NT2/D1 (cell line): ENCODE results near the gene DSG3.

ENCODE experiments used
- DNase-seq: peaks from one replicate; pipeline ENCODE4 v3.0.0-alpha.2; 2011; ENCODE audit warnings: low read depth, low spot score
- H3K27me3 ChIP-seq: 2 replicates; pipeline ENCODE4 v1.6.0; 2011; ENCODE audit warnings: mild to moderate bottlenecking; ENCODE audit not compliant: insufficient read length, insufficient read depth
- H3K36me3 ChIP-seq: 2 replicates; pipeline ENCODE4 v1.6.1; 2011; ENCODE audit warnings: mild to moderate bottlenecking, low read length, mixed read lengths; ENCODE audit not compliant: insufficient read depth, insufficient read length
- H3K4me1 ChIP-seq: 2 replicates; pipeline ENCODE4 v1.5.1; 2011; ENCODE audit not compliant: insufficient read depth, insufficient read length
- H3K4me3 ChIP-seq: 2 replicates; pipeline ENCODE4 v1.5.1; 2011; ENCODE audit warnings: low read depth; ENCODE audit not compliant: insufficient read length
- H3K9ac ChIP-seq: 2 replicates; pipeline ENCODE4 v1.6.0; 2011; ENCODE audit warnings: low read depth; ENCODE audit not compliant: insufficient read length
- H3K9me3 ChIP-seq: 2 replicates; pipeline ENCODE4 v1.5.1; 2011; ENCODE audit warnings: mild to moderate bottlenecking, low read length; ENCODE audit not compliant: insufficient read depth
- SUZ12 ChIP-seq: IDR thresholded peaks from 2 replicates; pipeline ENCODE4 v1.6.1; 2011; ENCODE audit not compliant: insufficient read length, insufficient read depth; ENCODE audit errors: extremely low read depth
- YY1 ChIP-seq: IDR thresholded peaks from 2 replicates; pipeline ENCODE4 v1.6.1; 2011; ENCODE audit not compliant: insufficient read length, insufficient read depth
- ZNF274 ChIP-seq: IDR thresholded peaks from 2 replicates; pipeline ENCODE4 v1.6.1; 2011; ENCODE audit warnings: mild to moderate bottlenecking, low read depth, low read length

The DSG3 gene

GRCh38 chr18:31436825-31437224, 10.7 kb upstream of the DSG3 start:
- no peaks in the 10 kb centered on the region for H3K36me3 ChIP-seq
- no peaks in the 10 kb centered on the region for H3K4me1 ChIP-seq
- DNase-seq, result no peak
- no peaks in the 10 kb centered on the region for H3K9me3 ChIP-seq
- TF ChIP-seq ZNF274 (no peak), YY1 (no peak), SUZ12 (no peak)
- H3K4me3 ChIP-seq, result no peak overlapping the region
- no peak overlapping the region for H3K9ac ChIP-seq
- H3K27me3 ChIP-seq, result no peaks in the 10 kb centered on the region

DNA sequence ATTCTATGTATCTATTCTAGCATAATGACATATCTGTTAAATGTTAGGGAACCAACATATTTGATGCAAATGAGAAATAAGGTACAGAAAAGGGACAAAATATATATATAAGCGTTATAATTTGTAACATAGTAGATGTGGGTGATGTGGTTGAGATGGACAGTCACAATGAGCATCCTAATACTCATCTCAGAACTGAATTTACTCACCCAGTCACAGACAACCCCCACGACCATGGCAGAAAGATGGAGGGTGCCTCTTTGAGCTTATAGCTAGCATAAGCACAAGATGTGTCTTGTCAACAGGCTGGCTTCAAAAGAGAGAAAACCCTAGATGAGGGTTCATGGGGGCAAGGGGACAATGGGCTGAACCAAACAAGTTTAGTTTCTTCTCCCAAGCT, 9.1 kb upstream of the DSG3 start:
- Histone ChIP-seq H3K9me3 (no peaks in the 10 kb centered on the region), H3K9ac (no peak overlapping the region), H3K27me3 (no peaks in the 10 kb centered on the region), H3K4me1 (no peaks in the 10 kb centered on the region), H3K4me3 (no peak overlapping the region), H3K36me3 (no peaks in the 10 kb centered on the region)
- TF ChIP-seq ZNF274 (no peak), YY1 (no peak), SUZ12 (no peak)
- no peak for DNase-seq

GRCh38 chr18:31439807-31440325, 7.7 kb upstream of the DSG3 start:
- H3K9me3 ChIP-seq, result no peaks in the 10 kb centered on the region
- no peaks in the 10 kb centered on the region for H3K4me1 ChIP-seq

GRCh38 chr18:31440787-31441186, 6.8 kb upstream of the DSG3 start:
- Histone ChIP-seq H3K27me3 (no peaks in the 10 kb centered on the region), H3K9me3 (no peaks in the 10 kb centered on the region), H3K4me1 (no peaks in the 10 kb centered on the region), H3K4me3 (no peak overlapping the region), H3K36me3 (no peaks in the 10 kb centered on the region), H3K9ac (no peak overlapping the region)
- no peak for DNase-seq
- TF ChIP-seq SUZ12 (no peak), YY1 (no peak), ZNF274 (no peak)

More at GRCh38 chr18:31439807-31440325, 7.7 kb upstream of the DSG3 start:
- H3K27me3 ChIP-seq, result no peaks in the 10 kb centered on the region
- H3K9ac ChIP-seq, result no peak overlapping the region
- H3K4me3 ChIP-seq, result no peak overlapping the region
- no peak for DNase-seq
- no peak for TF ChIP-seq SUZ12
- no peak for TF ChIP-seq YY1
- no peak for TF ChIP-seq ZNF274
- no peaks in the 10 kb centered on the region for H3K36me3 ChIP-seq

GRCh38 chr18:31441493-31441892, 6.0 kb upstream of the DSG3 start:
- Histone ChIP-seq H3K9ac (no peak overlapping the region), H3K4me3 (no peak overlapping the region), H3K9me3 (no peaks in the 10 kb centered on the region), H3K36me3 (no peaks in the 10 kb centered on the region), H3K27me3 (no peaks in the 10 kb centered on the region), H3K4me1 (no peaks in the 10 kb centered on the region)
- no peak for DNase-seq
- TF ChIP-seq ZNF274 (no peak), SUZ12 (no peak), YY1 (no peak)

GRCh38 chr18:31444142-31444541, 3.4 kb upstream of the DSG3 start:
- no peak overlapping the region for H3K9ac ChIP-seq
- no peaks in the 10 kb centered on the region for H3K4me1 ChIP-seq
- DNase-seq, result no peak
- H3K4me3 ChIP-seq, result no peak overlapping the region
- H3K27me3 ChIP-seq, result no peaks in the 10 kb centered on the region
- no peaks in the 10 kb centered on the region for H3K36me3 ChIP-seq
- no peaks in the 10 kb centered on the region for H3K9me3 ChIP-seq
- TF ChIP-seq ZNF274 (no peak), YY1 (no peak), SUZ12 (no peak)

DNA sequence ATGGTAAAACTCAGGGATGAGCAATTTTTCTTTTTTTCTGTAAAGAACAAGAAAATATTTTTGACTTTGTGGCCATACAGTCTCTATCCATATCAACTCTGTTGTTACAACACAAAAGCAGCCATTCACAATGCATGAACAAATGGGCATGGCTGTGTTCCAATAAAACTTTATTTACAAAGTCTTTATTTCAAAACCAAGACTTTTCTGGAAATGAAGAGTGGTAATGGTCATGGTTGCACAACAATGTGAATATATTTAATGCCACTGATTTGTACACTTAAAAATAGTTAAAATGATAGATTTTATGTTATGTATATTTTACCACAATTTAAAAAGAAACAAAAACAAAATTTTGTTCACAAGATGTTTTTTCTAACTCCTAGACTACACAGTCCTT, 1.6 kb upstream of the DSG3 start:
- H3K4me3 ChIP-seq, result no peak overlapping the region
- no peak for DNase-seq
- H3K9ac ChIP-seq, result no peak overlapping the region
- TF ChIP-seq ZNF274 (no peak), YY1 (no peak)
- no peaks in the 10 kb centered on the region for H3K36me3 ChIP-seq
- no peaks in the 10 kb centered on the region for H3K27me3 ChIP-seq
- H3K9me3 ChIP-seq, result no peaks in the 10 kb centered on the region
- no peaks in the 10 kb centered on the region for H3K4me1 ChIP-seq

DNA sequence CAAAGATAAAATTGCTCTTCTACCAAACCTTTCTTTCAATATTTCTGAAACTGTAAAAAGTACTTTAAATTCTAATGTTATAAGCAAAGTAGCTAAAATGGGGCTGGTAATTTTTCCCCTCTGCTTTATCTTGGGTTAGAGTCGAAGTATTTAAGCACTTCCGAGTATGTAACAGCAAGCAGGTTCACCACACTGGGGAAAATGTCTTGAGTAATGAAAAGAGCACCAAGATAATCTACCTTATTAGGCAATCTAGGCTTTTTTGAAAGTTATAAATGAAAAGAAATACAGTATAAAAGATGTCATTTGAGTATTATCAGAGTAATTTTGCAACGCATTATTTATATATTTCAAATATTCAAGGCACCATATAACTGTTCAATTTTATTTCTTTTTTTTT, 687 bp upstream of the DSG3 start:
- Histone ChIP-seq H3K4me1 (no peaks in the 10 kb centered on the region), H3K4me3 (no peak overlapping the region), H3K36me3 (no peaks in the 10 kb centered on the region), H3K27me3 (no peaks in the 10 kb centered on the region), H3K9ac (no peak overlapping the region), H3K9me3 (no peaks in the 10 kb centered on the region)
- DNase-seq, result no peak
- TF ChIP-seq ZNF274 (no peak), YY1 (no peak), SUZ12 (no peak)
